ENCODE data around the gene TMEM145.
A peak's percentile ranks its signal among the peaks of the same experiment; 100 is the strongest.

The TMEM145 gene

DNA sequence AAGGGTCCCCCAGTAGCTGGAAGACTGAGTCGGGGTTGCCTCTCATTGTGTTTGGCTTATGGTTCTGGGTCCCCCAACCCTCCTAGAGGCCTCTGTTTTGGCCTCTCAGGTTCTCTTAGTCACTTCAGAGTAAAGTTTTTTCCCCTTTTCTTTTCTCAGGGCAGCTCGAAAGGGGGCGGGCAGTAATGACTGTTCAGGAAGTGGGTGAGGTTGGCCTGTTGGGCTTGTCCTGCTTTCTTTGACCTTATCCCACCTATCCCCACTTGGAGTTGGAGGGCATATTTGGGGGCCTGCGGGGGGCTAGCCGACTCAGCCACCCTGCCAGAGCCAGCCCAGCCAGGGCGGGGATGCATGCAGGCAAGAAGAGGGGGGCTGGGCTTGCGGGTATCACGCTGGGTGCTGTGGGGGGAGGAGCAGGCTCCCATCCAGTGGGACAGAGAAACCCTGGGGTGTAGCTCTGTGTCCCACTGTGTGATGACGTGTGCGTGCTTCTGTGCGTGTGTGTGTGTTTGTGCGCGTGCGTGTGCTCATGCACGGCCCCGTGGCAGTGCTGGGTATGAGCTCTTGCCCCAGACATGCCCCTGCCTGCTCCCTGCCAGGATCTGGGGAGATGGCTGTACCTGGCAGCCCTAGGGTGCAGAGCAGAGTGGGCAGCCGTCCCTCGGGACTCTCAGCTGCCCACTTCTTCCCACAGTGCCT lies 42.6 kb upstream of the TMEM145 start:
- H3K4me3 ChIP-seq (ENCODE audit: low read length) = peak overlapping the region; percentile 77
- DNase-seq (ENCODE audit: low read depth) = peak; percentile 90

DNA sequence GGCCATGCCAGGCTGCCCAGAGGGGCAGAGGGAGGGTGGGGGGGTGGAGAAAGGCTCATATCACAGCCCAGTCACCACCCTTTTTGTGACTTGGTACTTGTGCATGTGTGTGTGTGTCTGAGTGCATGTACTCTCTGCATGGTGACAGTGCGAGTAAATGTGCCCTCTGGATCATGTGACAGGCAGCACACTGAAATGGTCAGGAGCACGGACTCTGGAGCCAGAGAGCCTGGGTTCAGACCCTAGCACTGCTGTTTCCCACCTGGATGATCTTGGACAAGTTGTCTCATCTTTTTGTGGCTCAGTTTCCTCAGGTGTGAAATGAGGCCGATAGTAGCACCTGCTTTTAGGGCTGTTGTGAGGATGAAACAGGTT lies 42.1 kb upstream of the TMEM145 start:
- TF ChIP-seq CTCF (conservative IDR thresholded peaks at IDR 0.05; ENCODE audit: low read depth, low read length) = no peak
- DNase-seq (ENCODE audit: low read depth) = no peak
- H3K4me3 ChIP-seq (ENCODE audit: low read length) = peak overlapping the region; percentile 77

More for the DNA sequence above, 42.6 kb upstream of the TMEM145 start:
- TF ChIP-seq CTCF (conservative IDR thresholded peaks at IDR 0.05; ENCODE audit: low read depth, low read length) = no peak

DNA sequence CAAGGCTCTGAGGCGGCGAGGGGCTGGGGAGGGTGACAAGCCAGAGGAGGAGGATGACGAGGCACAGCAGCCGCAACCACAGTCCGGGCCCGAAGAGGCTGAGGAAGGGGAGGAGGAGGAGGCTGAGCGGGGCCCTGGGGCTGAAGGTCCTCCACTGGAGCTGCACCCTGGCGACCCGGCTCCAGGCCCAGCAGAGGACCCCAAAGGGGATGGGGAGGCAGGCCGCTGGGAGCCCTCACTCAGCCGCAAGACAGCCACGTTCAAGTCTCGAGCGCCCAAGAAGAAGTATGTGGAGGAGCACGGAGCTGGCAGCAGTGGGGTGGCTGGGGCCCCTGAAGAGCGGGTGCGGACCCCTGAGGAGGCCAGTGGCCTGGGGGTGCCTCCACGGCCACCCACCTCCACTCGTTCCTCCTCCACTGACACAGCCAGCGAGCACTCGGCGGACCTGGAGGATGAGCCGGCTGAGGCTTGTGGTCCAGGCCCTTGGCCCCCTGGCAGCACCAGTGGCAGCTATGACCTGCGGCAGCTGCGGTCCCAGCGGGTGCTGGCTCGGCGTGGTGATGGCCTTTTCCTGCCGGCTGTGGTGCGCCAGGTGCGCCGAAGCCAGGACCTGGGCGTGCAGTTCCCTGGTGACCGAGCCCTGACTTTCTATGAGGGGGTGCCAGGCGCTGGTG lies 41.1 kb upstream of the TMEM145 start:
- H3K4me3 ChIP-seq (ENCODE audit: low read length) = no peak overlapping the region
- DNase-seq (ENCODE audit: low read depth) = no peak
- TF ChIP-seq CTCF (conservative IDR thresholded peaks at IDR 0.05; ENCODE audit: low read depth, low read length) = no peak

DNA sequence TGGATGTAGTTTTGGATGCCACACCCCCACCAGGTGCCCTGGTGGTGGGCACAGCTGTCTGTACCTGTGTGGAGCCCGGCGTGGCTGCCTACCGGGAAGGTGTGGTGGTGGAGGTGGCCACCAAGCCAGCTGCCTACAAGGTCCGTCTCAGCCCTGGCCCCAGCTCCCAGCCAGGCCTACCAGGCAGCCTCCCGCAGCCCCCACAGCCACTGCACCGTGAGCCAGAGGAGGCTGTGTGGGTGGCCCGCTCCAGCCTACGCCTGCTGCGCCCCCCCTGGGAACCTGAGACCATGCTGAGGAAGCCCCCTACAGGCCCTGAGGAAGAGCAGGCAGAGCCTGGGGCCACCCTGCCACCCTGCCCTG lies 40.6 kb upstream of the TMEM145 start:
- DNase-seq (ENCODE audit: low read depth) = no peak
- TF ChIP-seq CTCF (conservative IDR thresholded peaks at IDR 0.05; ENCODE audit: low read depth, low read length) = no peak
- no peak overlapping the region for H3K4me3 ChIP-seq (ENCODE audit: low read length)

DNA sequence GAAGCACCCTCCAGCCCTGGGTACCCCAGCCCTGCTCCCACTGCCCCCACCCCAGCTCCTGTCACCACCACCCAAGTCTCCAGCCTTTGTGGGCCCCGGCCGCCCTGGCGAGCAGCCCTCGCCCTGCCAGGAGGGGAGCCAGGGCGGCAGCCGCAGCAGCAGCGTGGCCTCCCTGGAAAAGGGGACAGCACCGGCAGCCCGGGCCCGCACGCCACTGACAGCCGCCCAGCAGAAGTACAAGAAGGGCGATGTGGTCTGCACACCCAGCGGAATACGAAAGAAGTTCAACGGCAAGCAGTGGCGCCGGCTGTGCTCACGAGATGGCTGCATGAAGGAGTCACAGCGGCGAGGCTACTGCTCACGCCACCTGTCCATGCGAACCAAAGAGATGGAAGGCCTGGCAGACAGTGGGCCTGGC lies 40.1 kb upstream of the TMEM145 start:
- DNase-seq (ENCODE audit: low read depth) = no peak
- no peak for TF ChIP-seq CTCF (conservative IDR thresholded peaks at IDR 0.05; ENCODE audit: low read depth, low read length)
- H3K4me3 ChIP-seq (ENCODE audit: low read length) = no peak overlapping the region

DNA sequence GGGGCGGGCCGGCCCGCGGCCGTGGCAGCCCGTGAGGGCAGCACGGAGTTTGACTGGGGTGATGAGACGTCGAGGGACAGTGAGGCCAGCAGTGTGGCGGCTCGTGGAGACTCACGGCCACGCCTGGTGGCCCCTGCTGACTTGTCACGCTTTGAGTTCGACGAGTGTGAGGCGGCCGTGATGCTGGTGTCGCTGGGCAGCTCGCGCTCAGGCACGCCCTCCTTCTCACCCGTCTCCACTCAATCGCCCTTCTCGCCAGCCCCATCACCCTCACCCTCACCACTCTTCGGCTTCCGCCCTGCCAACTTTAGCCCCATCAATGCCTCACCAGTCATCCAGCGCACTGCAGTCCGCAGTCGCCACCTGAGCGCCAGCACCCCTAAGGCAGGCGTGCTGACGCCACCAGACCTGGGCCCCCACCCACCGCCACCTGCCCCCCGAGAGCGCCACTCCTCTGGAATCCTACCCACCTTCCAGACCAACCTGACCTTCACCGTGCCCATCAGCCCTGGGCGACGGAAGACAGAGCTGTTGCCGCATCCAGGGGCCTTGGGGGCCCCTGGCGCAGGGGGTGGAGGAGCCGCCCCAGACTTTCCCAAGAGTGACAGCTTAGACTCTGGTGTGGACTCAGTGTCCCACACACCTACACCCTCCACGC lies 39.6 kb upstream of the TMEM145 start:
- H3K4me3 ChIP-seq (ENCODE audit: low read length) = no peak overlapping the region
- TF ChIP-seq CTCF (conservative IDR thresholded peaks at IDR 0.05; ENCODE audit: low read depth, low read length) = no peak
- DNase-seq (ENCODE audit: low read depth) = no peak

All from retinal pigment epithelial cell (primary cell).